Peyer's patch (tissue), 4 donors: Measurements from ENCODE around the gene AHRR.

ENCODE experiments used
- POLR2A ChIP-seq, 2 donors: fragments of 450-650 bp; IDR thresholded peaks; one replicate each; pipeline ENCODE4 v1.5.1; 2017; ENCODE audit warnings: antibody characterized with exemption in 2 of 2, mild to moderate bottlenecking in 2 of 2, moderate library complexity in 2 of 2
- TF ChIP-seq, protein P1 (sequence below), 6 experiments: fragments of 450-650 bp in 4 of 6; fragments of 200-600 bp in 2 of 6; sonication (generic) in 1 of 6; IDR thresholded peaks; one replicate each; pipeline ENCODE4 v1.5.1; 2017 to 2019; ENCODE audit warnings: antibody characterized with exemption in 6 of 6, mild to moderate bottlenecking in 3 of 6, moderate library complexity in 1 of 6

DNA sequence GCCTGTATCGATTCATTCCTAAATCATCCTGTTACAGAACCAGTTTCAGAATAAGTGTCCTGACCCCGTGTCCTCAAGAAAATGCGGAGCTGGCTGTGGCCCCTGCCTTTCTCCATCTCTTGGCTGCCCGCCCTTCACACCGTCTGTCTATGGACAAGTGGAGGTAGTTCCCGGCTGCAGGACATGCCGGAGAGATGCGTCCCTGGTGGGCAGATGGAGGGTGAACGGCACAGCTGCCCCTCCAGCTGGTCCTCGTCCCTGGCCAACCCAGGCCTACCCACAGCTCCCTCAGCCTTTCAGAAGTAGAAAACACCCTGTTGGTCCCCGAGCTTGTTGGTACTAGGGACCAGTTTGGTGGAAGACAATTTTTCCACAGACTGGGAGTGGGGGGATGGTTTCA lies 106.7 kb downstream of the AHRR start:
- TF ChIP-seq POLR2A (IDR thresholded peaks at IDR 0.05), result no peak
- TF ChIP-seq, protein P1, sequence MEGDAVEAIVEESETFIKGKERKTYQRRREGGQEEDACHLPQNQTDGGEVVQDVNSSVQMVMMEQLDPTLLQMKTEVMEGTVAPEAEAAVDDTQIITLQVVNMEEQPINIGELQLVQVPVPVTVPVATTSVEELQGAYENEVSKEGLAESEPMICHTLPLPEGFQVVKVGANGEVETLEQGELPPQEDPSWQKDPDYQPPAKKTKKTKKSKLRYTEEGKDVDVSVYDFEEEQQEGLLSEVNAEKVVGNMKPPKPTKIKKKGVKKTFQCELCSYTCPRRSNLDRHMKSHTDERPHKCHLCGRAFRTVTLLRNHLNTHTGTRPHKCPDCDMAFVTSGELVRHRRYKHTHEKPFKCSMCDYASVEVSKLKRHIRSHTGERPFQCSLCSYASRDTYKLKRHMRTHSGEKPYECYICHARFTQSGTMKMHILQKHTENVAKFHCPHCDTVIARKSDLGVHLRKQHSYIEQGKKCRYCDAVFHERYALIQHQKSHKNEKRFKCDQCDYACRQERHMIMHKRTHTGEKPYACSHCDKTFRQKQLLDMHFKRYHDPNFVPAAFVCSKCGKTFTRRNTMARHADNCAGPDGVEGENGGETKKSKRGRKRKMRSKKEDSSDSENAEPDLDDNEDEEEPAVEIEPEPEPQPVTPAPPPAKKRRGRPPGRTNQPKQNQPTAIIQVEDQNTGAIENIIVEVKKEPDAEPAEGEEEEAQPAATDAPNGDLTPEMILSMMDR (IDR thresholded peaks at IDR 0.05), result no peak
